T-cell (primary cell): ENCODE measurements around the gene GABARAPL1. TPM values are rescaled to one million over a fixed set of nuclear protein-coding genes. Genes with fewer than 3 reads are reported as not detected.
A peak's percentile ranks its signal among the peaks of the same experiment; 100 is the strongest.
"Not testable (repeated sequence)": the region's sequence is repeated elsewhere in the genome, so short reads cannot be mapped to it uniquely, and the experiment has no call there.

Experiments used
- ATAC-seq, 4 experiments: fragments of 200-7000 bp in 3 of 4; fragments of 150-1000 bp in 1 of 4; cut with Tn5 transposase; replicated peaks in 1 of 4; 1 replicate in 3 of 4; 2 replicates in 1 of 4; pipeline ENCODE4 v1.10.0; 2021; ENCODE audit warnings: moderate library complexity in 3 of 4, mild to moderate bottlenecking in 2 of 4, moderate number of reproducible peaks in 1 of 4
- CTCF ChIA-PET, 2 donors: fragments of 300-600 bp; sonication (Branson Sonifier 250); formaldehyde crosslinking; loops; one replicate each; lab custom pipeline; 2022; ENCODE audit warnings: antibody characterized with exemption in 2 of 2; lab: Charles Lee
- POLR2A ChIA-PET, 2 donors: fragments of 300-600 bp; sonication (Branson Sonifier 250); formaldehyde crosslinking; loops; one replicate each; lab custom pipeline; 2022; ENCODE audit warnings: antibody characterized with exemption in 2 of 2; lab: Charles Lee
- DNase-seq, 35 experiments: peaks; one replicate each; pipeline versions ENCODE4 v3.0.0 to v3.0.0-alpha.2; 2013 to 2023
- H3K27ac ChIP-seq: one replicate; pipeline ENCODE4 v1.5.1; 2013; ENCODE audit warnings: low read length
- H3K27me3 ChIP-seq, 2 experiments: replicated peaks in 1 of 2; 1 replicate in 1 of 2; 2 replicates in 1 of 2; pipeline versions ENCODE4 v1.6.1 to v1.7.0; 2013; ENCODE audit warnings: low read length in 1 of 2, mixed read lengths in 1 of 2; ENCODE audit not compliant: control insufficient read depth in 2 of 2, insufficient read depth in 2 of 2; ENCODE audit errors: extremely low read depth in 1 of 2
- H3K36me3 ChIP-seq, 2 donors: 1 replicate in 1 of 2; 2 replicates in 1 of 2; pipeline versions ENCODE4 v1.6.1 to v1.7.0; 2013; ENCODE audit warnings: low read length in 1 of 2; ENCODE audit not compliant: control insufficient read depth in 2 of 2, insufficient read depth in 1 of 2; ENCODE audit errors: extremely low read depth in 1 of 2
- H3K4me1 ChIP-seq, 2 experiments: 1 replicate in 1 of 2; 2 replicates in 1 of 2; pipeline versions ENCODE4 v1.6.1 to v1.7.0; 2013; ENCODE audit warnings: low read length in 2 of 2, mixed read lengths in 1 of 2; ENCODE audit not compliant: insufficient read depth in 2 of 2, control insufficient read depth in 1 of 2; ENCODE audit errors: extremely low read depth in 1 of 2
- H3K4me3 ChIP-seq, 2 donors: 1 replicate in 1 of 2; 2 replicates in 1 of 2; pipeline versions ENCODE4 v1.5.1 to v1.7.0; 2013; ENCODE audit warnings: mild to moderate bottlenecking in 2 of 2, low read length in 1 of 2, moderate library complexity in 1 of 2; ENCODE audit not compliant: control insufficient read depth in 1 of 2; ENCODE audit errors: extremely low read depth in 1 of 2
- H3K9me3 ChIP-seq: 2 replicates; pipeline ENCODE4 v1.7.0; 2013
- H3K27ac Mint-ChIP-seq, 2 donors: one replicate each; pipeline ENCODE4 v1.8.0; 2020 to 2021; ENCODE audit warnings: mild to moderate bottlenecking in 2 of 2, mixed read lengths in 2 of 2
- H3K27me3 Mint-ChIP-seq, 2 donors: one replicate each; pipeline ENCODE4 v1.8.0; 2021 to 2022; ENCODE audit warnings: mixed read lengths in 2 of 2
- H3K36me3 Mint-ChIP-seq: one replicate; pipeline ENCODE4 v1.8.0; 2021; ENCODE audit warnings: mixed read lengths
- H3K4me1 Mint-ChIP-seq, 3 donors: one replicate each; pipeline ENCODE4 v1.8.0; 2020 to 2022; ENCODE audit warnings: mixed read lengths in 3 of 3, mild to moderate bottlenecking in 1 of 3
- H3K4me3 Mint-ChIP-seq, 3 donors: one replicate each; pipeline ENCODE4 v1.8.0; 2020 to 2022; ENCODE audit warnings: mild to moderate bottlenecking in 3 of 3, mixed read lengths in 3 of 3, moderate library complexity in 3 of 3
- H3K9me3 Mint-ChIP-seq, 3 donors: one replicate each; pipeline ENCODE4 v1.8.0; 2020 to 2022; ENCODE audit warnings: mixed read lengths in 3 of 3
- WGBS: methylation state at CpG from one replicate; pipeline ENCODE4 v1.1.5; 2013; ENCODE audit warnings: missing lambda C conversion rate; ENCODE audit not compliant: insufficient coverage; 5-methylcytosine and 5-hydroxymethylcytosine counted together
- total RNA-seq, 35 experiments: library from RNA in 6 of 35; stranded (reverse) in 6 of 35; fragments of 120-200 nt in 1 of 35; gene quantifications; one replicate each; pipeline versions ENCODE4 v1.2.1 to v1.2.4 and lab custom pipeline; 2013 to 2026

GABARAPL1 gene
- total RNA-seq, 5 donors from 2014 or later (not counting 1 experiment from before 2014, with no cell fraction given): 46.7 to 129 (median 53.7) TPM

DNA sequence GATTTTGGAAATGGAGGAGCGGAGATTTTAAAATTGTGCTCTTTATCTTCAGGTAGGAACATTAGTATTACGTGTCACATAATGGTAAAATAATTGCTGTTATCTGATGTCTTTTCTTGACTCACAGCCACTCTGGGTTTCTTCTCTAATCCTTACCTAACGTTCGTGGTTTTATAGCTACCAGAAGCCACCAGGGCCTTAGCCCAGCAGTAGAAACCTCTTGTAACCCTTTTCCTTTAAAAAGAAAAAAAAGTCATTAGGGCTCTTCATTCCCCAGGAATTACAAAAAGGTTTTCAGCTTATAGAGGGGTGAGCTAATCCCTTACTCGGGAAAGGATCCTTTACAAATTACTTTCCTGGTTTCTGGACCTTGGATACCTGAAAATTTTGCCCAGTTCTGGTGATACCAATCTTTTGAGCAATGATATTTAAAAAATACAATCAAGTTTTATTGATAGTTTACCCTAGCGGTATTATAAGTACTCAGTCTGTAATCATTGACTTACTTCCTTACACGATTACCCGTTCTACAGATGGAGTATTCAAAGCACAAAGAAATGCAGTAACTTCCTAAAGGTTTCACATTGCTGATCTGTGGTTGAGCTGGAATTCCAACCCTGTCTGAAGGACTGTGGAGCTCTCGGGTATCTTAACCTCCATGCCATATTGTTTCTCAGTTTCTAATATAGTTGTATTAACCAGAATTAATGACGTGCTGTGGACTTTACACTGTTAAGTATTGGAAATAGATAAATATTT, 1.6 kb downstream of the GABARAPL1 start:
- ChIA-PET POLR2A (interaction anchor here (0.5 to 2.2 kb wide), 17 partner anchors 9 to 957 kb away, joined by 3 to 14 read pairs (median 4); partner anchors contain the start of genes CD69 (in 1 of the 2) and SMIM10L1 (in 1 of the 2)), CTCF (interaction anchor here (0.6 to 1.0 kb wide), 3 partner anchors 22 to 419 kb away, joined by 4 to 5 read pairs (median 4); no protein-coding TSS in a partner anchor)
- H3K4me3 ChIP-seq: peak overlapping the region; percentile 68 to 98
- H3K4me3 Mint-ChIP-seq: peak overlapping the region; percentile 94 to 95 (median 94)
- H3K9me3 ChIP-seq: no peaks in the 10 kb centered on the region
- peak overlapping the region; percentile 91 to 94 for H3K27ac Mint-ChIP-seq
- DNase-seq (peak in 1 of 35 experiments; percentile 24), ATAC-seq (no peak)
- H3K36me3 ChIP-seq: peaks cover 0 to 7% of the 10 kb centered on the region in 2 donors
- H3K4me1 Mint-ChIP-seq: peaks cover 24 to 32% (median 27%) of the 10 kb centered on the region in 3 donors
- peaks cover 7% of the 10 kb centered on the region for H3K36me3 Mint-ChIP-seq
- 60% methylated on average over 1 of the region's 10 CpGs for WGBS
- H3K27me3 ChIP-seq: peaks cover 0 to 2% of the 10 kb centered on the region in 2 experiments
- H3K27ac ChIP-seq: peak overlapping the region; percentile 95
- H3K4me1 ChIP-seq: peaks cover 10 to 31% of the 10 kb centered on the region in 2 experiments
- no peaks in the 10 kb centered on the region for H3K27me3 Mint-ChIP-seq
- H3K9me3 Mint-ChIP-seq: no peaks in the 10 kb centered on the region

DNA sequence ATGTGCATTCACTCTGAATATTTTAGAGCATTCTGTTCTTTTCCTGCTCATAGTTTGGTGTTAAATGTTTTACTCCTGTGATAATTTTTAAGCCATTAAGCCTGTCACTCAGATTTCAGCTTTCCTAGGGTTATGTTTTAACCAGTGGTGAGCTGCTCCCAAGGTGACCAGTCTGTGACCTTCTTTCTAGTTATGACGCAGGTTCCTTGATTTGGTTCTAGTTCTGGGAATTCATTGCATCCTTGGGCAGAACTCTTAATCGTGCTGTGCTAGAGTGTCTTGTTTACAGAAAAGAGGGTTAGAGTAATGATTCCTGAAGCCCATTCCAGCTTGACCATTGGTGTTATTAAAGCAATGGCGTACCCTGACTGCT, 2.2 kb downstream of the GABARAPL1 start:
- Histone ChIP-seq H3K9me3 (no peaks in the 10 kb centered on the region), H3K4me3 (no peak overlapping the region), H3K27ac (no peak overlapping the region), H3K4me1 (peaks cover 10 to 31% of the 10 kb centered on the region in 2 experiments), H3K27me3 (peaks cover 0 to 2% of the 10 kb centered on the region in 2 experiments), H3K36me3 (peaks cover 0 to 10% of the 10 kb centered on the region in 2 donors)
- Mint-ChIP-seq H3K9me3 (no peaks in the 10 kb centered on the region), H3K4me1 (peaks cover 24 to 32% (median 27%) of the 10 kb centered on the region in 3 donors), H3K27ac (no peak overlapping the region), H3K36me3 (peaks cover 10% of the 10 kb centered on the region), H3K27me3 (no peaks in the 10 kb centered on the region), H3K4me3 (peak overlapping the region; percentile 94 to 95 (median 94))
- 71% methylated on average over 2 of the region's 3 CpGs for WGBS
- ChIA-PET CTCF (no interaction called here), POLR2A (interaction anchor here (0.5 to 1.1 kb wide), 4 partner anchors 436 to 956 kb away, joined by 3 to 7 read pairs (median 4); partner anchors contain the start of genes CD69 (in 1 of the 2) and SMIM10L1 (in 1 of the 2))
- ATAC-seq: no peak
- DNase-seq: no peak

DNA sequence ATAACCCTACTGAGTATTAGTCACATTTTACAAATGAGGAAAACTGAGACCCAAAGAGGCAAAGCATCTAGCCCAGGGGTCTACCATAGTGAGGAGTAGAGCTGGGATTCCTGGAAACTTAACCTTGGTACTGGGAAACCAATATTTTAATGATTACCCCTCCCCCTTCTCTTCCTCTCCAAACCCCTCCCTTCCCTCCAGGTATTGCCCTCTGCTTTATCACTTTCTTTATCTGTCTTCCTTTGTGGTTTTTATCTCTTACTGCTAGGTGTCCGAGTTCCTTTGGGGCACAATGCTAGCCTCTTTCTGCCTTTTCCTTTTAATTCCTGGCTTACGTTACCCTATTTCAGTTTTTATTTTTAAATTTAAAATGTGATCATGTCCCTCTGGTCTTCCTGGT, 2.8 kb downstream of the GABARAPL1 start:
- peaks cover 0 to 2% of the 10 kb centered on the region in 2 experiments for H3K27me3 ChIP-seq
- H3K9me3 ChIP-seq: no peaks in the 10 kb centered on the region
- DNase-seq (no peak), ATAC-seq (no peak)
- POLR2A ChIA-PET: interaction anchor here in 1 of 2 donors (0.6 kb wide), 1 partner anchor 514 kb away, joined by 4 read pairs; no protein-coding TSS in a partner anchor
- Mint-ChIP-seq H3K36me3 (peaks cover 15% of the 10 kb centered on the region), H3K9me3 (no peaks in the 10 kb centered on the region), H3K27ac (no peak overlapping the region), H3K27me3 (no peaks in the 10 kb centered on the region), H3K4me1 (peaks cover 24 to 32% (median 27%) of the 10 kb centered on the region in 3 donors), H3K4me3 (peak overlapping the region; percentile 34 to 95 (median 94))
- no peak overlapping the region for H3K4me3 ChIP-seq
- no CpG with 5 or more reads among the region's 2 CpGs for WGBS
- peak overlapping the region; percentile 1 for H3K27ac ChIP-seq
- H3K4me1 ChIP-seq: peaks cover 10 to 31% of the 10 kb centered on the region in 2 experiments
- CTCF ChIA-PET: interaction anchor here in 1 of 2 donors (0.6 kb wide), 1 partner anchor 1771 kb away, joined by 3 read pairs; no protein-coding TSS in a partner anchor
- peaks cover 0 to 15% of the 10 kb centered on the region in 2 donors for H3K36me3 ChIP-seq

DNA sequence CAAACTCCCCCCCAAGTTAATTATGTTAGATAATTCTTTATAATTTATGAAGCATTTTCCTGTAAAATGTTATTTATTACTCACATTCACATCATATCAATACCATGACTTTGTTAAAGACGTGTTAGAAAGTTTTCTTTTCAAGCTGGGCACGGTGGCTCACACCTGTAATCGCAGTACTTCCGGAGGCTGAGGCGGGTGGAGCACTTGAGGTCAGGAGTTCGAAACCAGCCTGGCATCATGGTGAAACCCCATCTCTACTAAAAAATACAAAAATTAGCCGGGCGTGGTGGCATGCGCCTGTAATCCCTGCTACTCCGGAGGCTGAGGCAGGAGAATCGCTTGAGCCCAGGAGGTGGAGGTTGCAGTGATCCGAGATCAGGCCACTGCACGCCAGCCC, 3.3 kb downstream of the GABARAPL1 start:
- H3K4me3 ChIP-seq, H3K9me3 Mint-ChIP-seq, H3K27me3 ChIP-seq, H3K27me3 Mint-ChIP-seq, H3K27ac Mint-ChIP-seq, H3K9me3 ChIP-seq, ATAC-seq: not testable (repeated sequence)
- Mint-ChIP-seq H3K4me1 (peaks cover 24 to 32% (median 27%) of the 10 kb centered on the region in 3 donors), H3K36me3 (peaks cover 20% of the 10 kb centered on the region), H3K4me3 (peak overlapping the region in 1 of 3 donors; percentile 34)
- H3K36me3 ChIP-seq: peaks cover 0 to 20% of the 10 kb centered on the region in 2 donors
- POLR2A ChIA-PET: interaction anchor here in 1 of 2 donors (0.6 to 0.9 kb wide), 2 partner anchors 11 to 513 kb away, joined by 3 to 4 read pairs; no protein-coding TSS in a partner anchor
- H3K4me1 ChIP-seq: peaks cover 10 to 31% of the 10 kb centered on the region in 2 experiments
- CTCF ChIA-PET: interaction anchor here in 1 of 2 donors (0.6 to 0.7 kb wide), 2 partner anchors 10 to 1771 kb away, joined by 3 to 7 read pairs; no protein-coding TSS in a partner anchor
- 59% methylated on average over 7 of the region's 13 CpGs for WGBS
- DNase-seq: peak in 5 of 35 experiments; percentile 13 to 36 (median 22)
- H3K27ac ChIP-seq: peak overlapping the region; percentile 1

DNA sequence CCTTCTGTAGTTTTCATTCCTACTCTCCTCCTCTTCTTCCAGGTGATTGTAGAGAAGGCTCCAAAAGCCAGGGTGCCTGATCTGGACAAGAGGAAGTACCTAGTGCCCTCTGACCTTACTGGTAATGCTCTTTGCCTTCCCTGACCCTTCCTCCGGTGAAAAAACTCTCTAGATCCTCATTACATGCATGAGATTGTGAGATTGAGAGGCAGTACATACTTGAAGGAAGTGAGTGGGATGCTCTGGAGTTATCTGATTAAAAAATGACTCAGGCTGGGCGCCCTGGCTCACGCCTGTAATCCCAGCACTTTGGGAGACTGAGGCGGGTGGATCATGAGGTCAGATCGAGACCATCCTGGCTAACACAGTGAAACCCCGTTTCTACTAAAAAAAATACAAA, 5.3 kb downstream of the GABARAPL1 start:
- no peak for DNase-seq
- ChIA-PET CTCF (no interaction called here), POLR2A (no interaction called here)
- peaks cover 10 to 23% of the 10 kb centered on the region in 2 experiments for H3K4me1 ChIP-seq
- H3K27ac ChIP-seq: no peak overlapping the region
- peaks cover 40% of the 10 kb centered on the region for H3K36me3 Mint-ChIP-seq
- no peaks in the 10 kb centered on the region for H3K9me3 Mint-ChIP-seq
- H3K4me3 ChIP-seq: no peak overlapping the region
- H3K27me3 ChIP-seq: no peaks in the 10 kb centered on the region
- ATAC-seq: no peak
- peaks cover 0 to 36% of the 10 kb centered on the region in 2 donors for H3K36me3 ChIP-seq
- no peak overlapping the region for H3K4me3 Mint-ChIP-seq
- no peaks in the 10 kb centered on the region for H3K27me3 Mint-ChIP-seq
- WGBS: 84% methylated on average over 5 of the region's 6 CpGs
- peaks cover 18 to 26% (median 20%) of the 10 kb centered on the region in 3 donors for H3K4me1 Mint-ChIP-seq
- H3K9me3 ChIP-seq: no peaks in the 10 kb centered on the region
- no peak overlapping the region for H3K27ac Mint-ChIP-seq

DNA sequence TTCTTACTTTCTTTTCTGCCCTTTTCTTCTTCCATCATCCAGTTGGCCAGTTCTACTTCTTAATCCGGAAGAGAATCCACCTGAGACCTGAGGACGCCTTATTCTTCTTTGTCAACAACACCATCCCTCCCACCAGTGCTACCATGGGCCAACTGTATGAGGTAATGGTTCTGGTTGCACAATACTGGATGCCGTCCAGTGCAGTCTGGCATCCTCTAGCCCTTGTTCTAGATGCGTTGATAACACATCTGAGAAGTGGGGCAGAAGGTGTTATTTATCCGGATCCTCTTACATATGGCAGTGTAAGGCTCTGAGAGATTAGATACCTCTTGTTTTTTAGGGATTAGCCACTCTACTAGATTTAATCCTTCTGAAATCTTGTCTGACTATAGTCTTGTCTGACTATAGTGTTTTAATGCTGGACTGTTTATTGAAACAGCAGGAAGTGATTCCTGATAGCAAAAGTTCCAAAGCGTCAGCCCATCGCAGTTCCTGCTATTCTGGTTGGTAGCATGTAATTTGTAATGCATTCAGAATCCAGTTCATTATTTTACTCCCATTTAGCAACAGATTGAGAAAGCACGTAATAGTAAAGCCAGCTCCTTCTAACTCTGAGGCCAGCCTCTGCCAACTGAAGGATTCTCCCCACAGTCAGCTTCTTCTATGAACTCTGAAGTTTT, 7.9 kb downstream of the GABARAPL1 start:
- no peaks in the 10 kb centered on the region for H3K27me3 Mint-ChIP-seq
- POLR2A ChIA-PET: interaction anchor here in 1 of 2 donors (0.7 kb wide), 1 partner anchor 392 kb away, joined by 3 read pairs; no protein-coding TSS in a partner anchor
- no peaks in the 10 kb centered on the region for H3K9me3 ChIP-seq
- CTCF ChIA-PET: no interaction called here
- H3K36me3 Mint-ChIP-seq: peaks cover 53% of the 10 kb centered on the region
- no peak overlapping the region for H3K4me3 ChIP-seq
- H3K27me3 ChIP-seq: no peaks in the 10 kb centered on the region
- no peak overlapping the region for H3K27ac ChIP-seq
- H3K9me3 Mint-ChIP-seq: no peaks in the 10 kb centered on the region
- 92% methylated on average over 2 of the region's 8 CpGs for WGBS
- H3K4me3 Mint-ChIP-seq: no peak overlapping the region
- H3K4me1 ChIP-seq: peaks cover under 1 to 5% of the 10 kb centered on the region in 2 experiments
- DNase-seq (no peak), ATAC-seq (no peak)
- H3K4me1 Mint-ChIP-seq: peaks cover 12 to 16% (median 14%) of the 10 kb centered on the region in 3 donors
- peaks cover 0 to 42% of the 10 kb centered on the region in 2 donors for H3K36me3 ChIP-seq
- H3K27ac Mint-ChIP-seq: no peak overlapping the region
